NCI-H146 (cell line): ENCODE data around the gene STAMBP.
"Not testable (repeated sequence)": the region's sequence is repeated elsewhere in the genome, so short reads cannot be mapped to it uniquely, and the experiment has no call there.

Experiments
- DNase-seq: peaks from one replicate; lab custom pipeline; 2025; lab: John Stamatoyannopoulos, UW

The STAMBP gene

DNA sequence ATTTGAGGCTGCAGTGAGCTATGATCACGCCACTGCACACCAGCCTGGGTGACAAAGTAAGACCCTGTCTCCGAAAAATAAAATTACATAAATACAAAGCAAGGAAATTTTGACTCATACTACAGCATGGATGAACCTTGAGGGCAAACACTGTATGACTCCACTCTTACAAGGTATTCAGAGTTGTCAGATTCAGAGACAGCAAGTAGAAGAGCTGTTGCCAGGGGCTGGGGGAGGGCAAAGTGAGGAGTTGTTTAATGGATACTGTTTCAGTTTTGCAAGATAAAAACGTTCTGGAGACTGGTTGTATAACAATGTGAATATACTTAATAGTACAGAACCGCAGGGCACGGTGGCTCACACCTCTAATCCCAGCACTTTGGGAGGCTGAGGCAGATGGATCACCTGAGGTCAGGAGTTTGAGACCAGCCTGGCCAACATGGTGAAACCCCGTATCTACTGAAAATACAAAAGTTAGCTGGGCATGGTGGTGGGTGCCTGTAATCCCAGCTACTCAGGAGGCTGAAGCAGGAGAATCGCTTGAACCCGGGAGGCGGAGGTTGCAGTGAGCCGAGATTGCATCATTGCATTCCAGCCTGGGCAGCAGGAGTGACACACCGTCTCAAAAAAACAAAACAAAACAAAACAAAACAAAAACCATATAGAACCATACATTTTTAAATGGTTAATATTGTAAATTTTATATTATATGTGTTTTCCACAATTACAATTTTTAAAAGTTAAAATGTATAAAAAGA, 59.0 kb downstream of the STAMBP start:
- DNase-seq: not testable (repeated sequence)

DNA sequence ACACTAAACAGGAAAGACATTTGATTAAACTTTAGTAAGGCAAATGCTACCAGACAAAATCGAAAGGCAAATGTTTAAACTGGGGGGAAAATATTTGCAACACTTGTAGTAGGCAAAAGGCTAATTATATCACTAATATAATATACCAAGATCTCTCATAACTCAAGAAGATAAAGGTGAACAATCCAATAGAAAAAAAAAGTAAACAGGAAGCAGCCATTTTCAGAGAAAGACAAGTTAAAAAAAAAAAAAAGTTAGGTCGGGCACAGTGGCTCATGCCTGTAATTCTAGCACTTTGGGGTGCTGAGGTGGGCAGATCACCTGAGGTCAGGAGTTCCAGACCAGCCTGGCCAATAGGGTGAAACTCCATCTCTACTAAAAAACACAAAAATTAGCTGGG, 59.6 kb downstream of the STAMBP start:
- DNase-seq: no peak

DNA sequence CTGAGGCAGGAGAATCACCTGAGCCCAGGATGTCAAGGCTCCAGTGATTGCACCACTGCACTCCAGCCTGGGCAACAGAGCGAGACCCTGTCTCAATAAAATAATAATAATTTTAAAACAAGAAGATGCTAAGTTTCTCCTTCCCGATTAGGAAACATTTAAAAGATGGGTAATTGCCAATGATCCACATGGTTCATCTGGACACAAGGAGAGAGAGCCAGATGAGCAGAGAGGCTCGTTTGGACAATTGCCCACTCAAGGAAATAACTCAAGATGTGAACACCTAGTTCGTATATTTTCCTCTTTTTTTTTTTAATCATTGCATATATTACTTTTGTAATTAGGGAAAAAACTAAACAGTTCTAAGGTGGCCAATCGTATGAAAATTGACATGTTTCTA, 60.4 kb downstream of the STAMBP start:
- no peak for DNase-seq

DNA sequence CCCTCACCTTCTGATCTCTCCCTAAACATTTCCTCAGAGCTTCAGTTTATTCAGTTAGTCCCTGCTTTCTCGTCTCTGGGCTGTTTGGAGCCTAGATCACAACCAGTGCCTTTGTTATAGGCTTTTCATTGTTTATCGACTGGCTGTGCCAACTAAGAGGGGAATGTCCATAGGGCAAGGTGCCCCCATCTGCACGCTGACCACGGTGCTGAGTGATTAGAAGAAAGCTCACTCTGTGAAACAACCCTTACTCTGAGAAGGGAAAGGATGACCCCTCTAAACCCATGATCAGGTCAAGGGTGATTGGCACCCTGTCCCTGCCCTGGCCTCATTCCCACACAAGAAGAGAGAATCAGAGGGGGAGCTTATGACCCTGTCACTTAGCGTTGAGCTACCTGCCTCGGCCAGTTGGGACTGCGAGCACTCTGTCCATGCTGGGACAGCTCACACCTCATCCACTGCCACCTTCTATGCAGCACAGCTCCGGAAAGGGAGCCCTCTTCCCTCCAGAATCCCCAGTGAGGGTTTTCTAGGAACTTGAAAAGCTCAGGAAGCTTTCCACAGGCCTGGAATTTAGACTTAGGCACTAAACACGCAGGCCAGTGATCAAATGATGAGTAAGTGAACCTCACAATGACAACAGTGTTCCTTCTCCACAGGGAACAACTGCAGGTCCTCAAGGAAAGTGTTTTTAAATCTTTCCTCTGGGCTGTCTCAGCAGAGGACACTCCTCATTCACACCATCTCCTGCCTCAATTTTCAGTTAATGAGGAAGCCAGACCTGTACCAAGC, 61.7 kb downstream of the STAMBP start:
- DNase-seq: no peak

DNA sequence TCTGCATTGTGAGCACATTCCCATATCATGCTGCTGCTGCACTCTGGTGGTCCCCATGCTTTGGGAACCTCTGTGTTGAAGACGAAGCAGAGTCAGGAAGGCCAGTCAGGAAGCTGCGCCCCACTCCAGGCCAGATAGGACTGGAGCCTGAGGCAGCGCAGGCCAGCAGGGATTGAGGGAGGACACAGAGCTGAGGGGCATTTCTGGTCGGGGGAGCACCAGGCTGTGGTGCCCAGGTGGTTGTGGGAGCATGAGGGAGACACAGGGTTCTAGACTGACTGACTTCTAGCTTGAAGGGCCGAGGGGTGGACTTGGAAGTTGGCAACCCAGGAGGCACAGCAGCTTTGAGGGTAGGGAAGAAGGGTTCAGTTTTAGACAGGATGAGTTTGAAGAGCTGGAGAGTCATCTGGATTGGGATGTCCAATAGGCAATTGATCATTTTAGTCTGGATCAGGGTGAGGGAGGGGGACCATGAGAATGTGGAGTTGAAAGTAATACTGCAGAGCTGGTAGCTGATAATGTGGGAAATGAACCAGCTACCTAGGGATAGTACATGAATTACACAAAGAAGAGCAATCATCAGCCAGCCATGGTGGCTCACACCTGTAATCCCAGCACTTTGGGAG, 62.6 kb downstream of the STAMBP start:
- DNase-seq: no peak

DNA sequence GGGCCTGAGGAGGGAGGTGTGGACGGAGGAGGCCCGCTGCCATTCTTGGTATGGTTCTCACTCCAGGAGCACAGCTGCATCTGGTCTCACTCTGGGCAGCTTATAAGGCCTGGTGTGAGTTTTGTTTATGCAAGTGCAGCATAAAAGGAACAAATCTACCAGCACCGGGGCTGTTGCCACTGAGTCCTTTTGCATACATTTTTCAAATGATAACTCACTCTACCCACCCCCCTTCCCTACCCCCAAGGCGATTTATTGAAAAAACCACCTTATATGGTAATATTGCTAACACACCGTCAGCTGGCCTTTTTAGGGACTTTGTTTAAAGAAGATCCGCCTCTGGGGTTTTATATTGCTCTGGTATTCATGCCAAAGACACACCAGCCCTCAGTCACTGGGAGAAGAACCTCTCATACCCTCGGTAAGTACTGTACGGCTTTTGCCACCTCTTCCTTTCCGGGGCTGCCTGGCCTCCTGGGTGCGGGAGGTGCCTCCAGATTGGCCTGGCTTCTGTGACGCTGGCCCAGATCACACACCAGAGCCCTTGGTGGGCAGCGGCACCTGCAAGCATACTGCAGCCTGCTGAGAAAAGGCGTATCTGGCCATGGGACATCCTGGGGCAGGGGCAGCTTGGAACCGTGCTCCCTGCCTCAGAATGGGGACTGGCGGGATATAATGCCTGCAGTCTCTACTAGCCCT, 64.0 kb downstream of the STAMBP start, which contains the start of gene ACTG2:
Gene ACTG2 (plus strand): TSS at position 378 of the 699 bp plus-strand sequence. CDS start 8,304 bp downstream, outside the sequence.
- peak; percentile 43 for DNase-seq

DNA sequence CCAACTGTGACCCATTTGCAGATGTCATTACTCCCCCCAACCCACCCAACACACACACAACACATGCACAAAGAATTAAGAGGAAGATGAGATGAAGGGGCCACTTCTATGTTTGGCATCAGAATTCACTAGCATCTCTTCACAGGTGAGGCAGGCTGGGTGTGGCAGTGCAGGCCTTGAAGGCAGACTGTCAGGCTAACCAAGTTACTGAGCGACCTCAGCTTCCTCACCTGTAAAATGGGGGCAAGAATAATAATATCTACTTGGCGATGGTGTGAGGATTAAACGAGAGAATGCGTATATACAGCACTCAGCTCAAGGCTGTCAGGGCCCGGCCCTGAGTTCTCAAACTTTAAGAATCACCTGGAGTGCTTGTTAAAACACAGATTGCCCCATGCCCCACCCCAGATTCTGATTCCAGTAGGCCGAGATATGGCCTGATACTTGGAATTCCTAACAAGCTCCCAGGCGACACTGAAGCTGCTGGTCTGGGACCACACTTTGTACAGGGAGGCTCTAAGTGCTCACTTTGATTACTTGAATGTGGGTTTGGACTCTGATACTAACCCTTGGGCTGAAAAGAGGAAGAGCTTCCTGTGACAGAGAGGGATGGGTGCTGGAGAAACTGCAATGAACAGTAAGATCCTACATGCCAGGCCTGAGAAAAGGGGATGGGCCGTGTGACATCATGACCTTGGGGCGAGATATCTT, 65.2 kb downstream of the STAMBP start:
- no peak for DNase-seq

DNA sequence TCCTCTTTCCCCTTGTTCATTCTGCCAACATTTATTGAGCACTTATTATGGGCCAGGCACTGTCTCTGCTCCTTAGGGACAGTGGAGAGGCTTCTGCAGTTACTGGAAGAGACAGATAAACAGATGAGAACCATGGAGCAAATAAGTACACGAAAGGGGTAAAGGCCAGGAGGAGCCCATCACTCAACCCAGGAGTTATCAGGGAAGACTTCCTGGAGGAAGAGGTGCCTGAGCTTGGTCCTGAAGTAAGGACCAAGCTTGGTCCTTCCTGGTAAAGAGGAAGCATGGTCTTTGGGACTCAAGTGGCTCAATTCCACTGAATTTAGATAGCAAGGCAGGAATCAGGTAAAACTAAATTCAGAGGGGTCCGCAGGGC, 65.7 kb downstream of the STAMBP start:
- DNase-seq: no peak

DNA sequence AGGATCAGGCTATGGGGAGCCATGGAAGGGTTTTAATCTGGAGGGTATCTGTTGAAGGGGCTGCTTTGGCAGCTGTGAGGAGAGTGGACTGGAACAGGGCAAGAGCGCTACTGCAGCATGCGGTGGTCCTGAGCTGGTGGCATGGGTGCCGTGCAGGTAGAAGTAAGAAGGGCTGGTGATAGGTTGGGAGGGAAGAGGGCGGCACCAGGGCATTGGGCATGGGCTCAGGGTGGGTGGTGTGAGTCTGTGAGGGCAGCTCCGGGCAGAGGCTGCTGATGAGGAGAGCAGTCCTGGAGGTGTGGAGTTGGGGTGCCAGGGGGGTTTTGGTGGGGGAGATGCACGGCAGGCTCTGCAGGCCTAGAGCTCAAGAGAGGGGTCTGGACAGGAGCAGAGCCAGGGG, 66.1 kb downstream of the STAMBP start:
- DNase-seq: no peak

DNA sequence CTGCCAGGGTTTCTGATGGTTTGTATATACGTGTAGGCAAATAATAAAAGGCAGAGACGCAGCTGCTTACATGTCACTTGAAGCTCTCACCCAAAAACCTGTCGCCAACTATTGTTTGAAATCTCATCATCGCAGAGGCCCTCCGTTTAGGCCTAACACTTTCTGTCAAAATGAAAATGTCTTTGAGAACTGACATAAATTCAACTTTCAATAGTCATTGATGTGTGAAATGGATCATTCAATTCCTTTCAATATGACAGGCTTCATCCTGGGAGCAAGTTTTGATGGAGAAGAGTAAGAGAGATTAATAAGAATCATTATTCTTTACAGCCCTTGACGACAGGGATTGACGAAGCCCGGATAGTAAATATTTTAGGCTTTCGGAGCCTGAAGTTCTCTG, 66.7 kb downstream of the STAMBP start:
- DNase-seq: no peak

DNA sequence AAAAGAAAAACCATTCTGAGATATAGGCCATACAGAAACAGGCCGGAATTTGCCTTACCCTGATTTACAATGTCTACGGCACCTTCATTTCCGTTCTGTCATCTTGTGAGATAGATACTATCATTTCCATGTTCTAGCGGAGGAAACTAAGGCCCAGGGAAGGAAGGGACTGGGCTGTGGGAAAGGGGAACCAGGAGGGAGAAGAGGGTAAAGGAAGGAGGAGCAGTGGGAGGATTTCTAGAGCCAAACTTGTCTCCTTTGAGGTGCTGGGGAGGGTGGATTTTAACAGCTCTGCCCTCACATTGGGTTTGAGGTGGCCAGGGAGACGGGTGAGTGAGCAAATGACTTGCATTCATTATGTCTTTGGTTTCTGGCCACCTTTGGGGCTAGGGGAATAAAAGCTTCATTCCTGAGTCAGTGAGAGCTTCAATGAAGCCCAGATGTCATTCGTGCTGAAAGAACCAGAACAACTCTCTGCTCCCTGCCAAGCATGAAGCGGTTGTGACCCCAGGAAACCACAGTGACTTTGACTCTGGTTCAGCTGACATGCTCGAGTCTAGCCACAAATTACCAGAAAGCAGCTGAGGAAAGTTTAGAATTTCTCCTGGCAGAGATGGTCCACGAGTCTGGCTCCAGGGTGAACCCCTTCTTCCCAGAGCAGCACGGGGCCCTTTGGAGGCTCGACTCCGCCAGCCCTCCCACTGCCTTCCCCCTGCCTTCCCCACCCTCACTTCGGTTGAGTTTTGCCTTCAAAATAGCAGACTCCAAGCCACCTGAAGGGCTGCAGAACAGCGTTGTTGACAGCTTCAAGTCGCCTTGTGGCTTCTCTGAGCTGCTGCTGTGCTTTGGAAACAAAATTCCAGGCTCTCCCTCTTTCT, 67.8 kb downstream of the STAMBP start:
- DNase-seq: no peak

DNA sequence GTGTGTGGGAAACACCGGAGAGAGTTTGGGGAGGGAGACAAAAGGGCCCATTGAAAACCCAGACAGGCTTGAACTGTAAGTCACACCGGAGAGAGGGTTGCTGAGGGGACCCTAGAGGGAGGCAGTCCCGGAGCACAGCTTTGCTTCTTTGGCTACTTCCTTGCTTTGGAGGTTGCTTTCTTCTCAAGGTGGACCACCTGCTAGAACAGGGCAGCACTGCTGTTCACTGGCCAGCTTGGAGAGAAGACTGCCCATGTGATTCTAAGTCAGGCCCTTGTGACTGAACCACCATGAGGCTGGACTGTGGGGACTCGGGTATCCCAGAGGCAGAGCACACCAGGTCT, 68.5 kb downstream of the STAMBP start:
- no peak for DNase-seq

DNA sequence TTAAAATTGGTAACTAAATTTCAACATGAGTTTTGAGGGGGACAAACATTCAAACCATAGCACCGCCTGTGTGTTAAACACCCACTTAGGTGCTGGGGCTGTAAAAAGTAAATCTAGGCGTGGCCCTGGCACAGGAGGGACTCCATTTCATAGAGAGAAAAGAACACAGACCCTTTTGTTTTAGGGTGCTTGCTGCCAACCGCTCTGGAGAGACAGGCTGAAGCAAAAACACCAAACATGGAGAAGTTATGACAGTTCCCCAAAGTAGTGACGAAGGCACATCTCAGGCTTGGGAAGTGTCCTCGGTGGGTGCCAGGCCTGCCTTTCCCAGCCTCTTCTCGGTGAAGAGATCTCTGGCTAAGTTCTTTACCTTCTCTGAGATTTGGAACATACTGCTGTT, 69.2 kb downstream of the STAMBP start:
- peak; percentile 11 for DNase-seq

DNA sequence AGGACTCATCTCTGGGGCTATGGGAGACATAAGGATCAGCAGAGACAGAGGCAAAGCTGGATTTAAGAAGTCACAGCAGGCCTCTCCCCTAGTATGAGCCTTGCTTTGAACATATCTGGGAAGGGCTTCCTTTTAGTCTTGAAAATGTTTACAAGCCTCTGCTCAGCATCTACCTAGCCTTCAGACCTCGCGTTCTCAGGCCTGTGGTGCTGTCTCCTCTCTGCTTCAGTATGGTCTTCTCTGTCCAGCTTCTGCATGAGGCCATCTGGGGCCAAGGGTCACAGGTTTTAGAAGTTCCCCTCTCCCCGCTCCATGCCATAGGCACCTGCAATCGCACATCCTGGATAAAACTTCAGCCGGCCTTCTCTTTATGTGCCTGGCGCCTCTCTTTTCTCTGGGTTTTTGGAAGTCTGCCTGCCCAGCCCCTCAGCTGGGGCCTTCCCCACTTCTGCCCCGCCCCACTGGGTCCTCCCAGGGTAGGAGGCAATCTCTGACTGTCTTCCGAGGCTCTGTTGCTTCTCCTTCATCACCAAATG, 71.1 kb downstream of the STAMBP start:
- DNase-seq: no peak

DNA sequence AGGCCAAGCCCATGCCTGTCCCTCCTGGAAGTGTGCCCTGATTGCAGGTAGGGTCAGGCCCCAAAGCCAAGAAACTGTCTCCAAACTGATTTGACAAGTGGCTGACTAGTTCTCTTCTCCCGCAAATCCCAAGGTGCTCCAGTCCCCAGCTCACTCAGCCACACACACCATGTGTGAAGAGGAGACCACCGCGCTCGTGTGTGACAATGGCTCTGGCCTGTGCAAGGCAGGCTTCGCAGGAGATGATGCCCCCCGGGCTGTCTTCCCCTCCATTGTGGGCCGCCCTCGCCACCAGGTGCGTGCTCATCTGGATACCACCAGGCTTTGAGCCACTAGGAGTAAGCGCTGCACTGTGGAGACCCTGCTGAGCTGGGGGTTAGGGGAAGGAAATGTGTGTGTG, 72.4 kb downstream of the STAMBP start:
- DNase-seq: no peak

DNA sequence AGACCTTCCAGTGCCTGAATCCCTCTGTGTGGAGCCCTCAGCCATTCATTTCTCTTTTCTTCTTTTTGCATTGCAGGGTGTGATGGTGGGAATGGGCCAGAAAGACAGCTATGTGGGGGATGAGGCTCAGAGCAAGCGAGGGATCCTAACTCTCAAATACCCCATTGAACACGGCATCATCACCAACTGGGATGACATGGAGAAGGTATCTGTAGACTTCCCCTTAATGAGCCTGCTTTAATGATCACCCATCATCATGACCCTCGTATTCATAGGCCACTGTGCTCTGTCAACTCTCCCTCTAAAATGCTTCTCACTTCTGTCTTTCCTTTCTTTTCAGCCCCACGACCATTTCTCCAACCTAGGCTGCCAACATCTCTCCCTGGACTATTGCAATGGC, 73.5 kb downstream of the STAMBP start:
- no peak for DNase-seq

DNA sequence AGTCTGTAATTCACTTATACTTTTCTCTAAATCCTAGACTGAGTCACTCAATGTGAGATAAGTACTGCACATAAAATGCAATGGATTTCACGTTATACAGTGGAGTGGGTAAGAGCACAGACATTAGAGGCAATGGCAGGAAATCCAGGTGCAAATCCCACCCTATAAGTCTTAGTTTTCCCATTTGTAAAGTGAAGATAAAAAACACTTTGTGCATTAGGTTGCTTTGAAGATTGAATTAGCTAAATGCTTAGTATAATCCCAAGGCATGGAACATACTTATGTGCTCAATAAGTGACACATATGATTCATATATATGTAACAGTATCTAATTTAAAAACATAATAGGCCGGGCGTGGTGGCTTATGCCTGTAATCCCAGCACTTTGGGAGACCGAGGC, 74.6 kb downstream of the STAMBP start:
- no peak for DNase-seq

DNA sequence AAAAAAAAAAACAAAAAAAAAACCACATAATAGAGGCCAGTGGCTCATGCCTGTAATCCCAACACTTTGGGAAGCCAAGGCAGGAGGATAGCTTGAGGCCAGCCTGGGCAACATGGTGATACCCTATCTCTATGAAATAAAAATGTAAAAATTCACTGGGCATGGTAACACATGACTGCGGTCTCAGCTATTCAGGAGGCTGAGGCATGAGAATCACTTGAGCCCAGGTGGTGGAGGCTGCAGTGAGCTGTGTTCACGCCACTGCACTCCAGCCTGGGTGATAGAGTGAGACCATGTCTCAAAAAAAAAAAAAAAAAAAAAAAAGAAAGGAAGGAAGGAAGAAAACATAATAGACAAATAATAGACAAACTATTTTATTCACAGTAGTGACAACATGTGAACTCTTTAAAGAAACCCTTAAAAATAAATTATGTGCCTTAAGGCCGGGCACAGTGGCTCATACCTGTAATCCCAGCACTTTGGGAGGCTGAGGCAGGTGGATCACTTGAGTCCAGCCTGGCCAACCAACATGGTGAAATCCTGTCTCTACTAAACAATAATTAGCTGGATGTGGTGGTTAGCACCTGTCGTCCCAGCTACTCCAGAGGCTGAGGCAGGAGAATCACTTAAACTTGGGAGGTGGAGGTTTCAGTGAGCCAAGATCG, 75.3 kb downstream of the STAMBP start:
- not testable (repeated sequence) for DNase-seq

DNA sequence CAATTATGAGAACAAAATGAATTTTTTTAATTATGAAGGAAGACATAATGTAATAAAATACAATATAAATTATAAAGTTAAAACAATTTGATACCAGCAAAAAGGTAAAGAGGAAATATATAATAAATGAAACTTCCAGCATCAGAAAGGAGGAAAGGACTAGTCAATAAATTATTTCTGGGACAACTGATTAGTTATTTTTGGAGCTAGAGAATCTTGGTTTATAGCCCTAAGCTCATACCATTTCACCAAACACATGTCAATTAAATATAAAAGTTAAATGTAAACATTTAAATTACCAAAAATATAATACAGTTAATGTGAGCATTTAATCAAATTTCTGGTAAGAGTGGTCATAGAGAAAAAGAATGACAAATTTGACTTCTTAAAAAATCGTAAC, 76.2 kb downstream of the STAMBP start:
- no peak for DNase-seq
